ENCODE results near the gene SEMA6A. TPM values are rescaled to one million over a fixed set of nuclear protein-coding genes. Genes with fewer than 3 reads are reported as not detected.
A peak's percentile ranks its signal among the peaks of the same experiment; 100 is the strongest.

The SEMA6A gene
- total and polyA plus RNA-seq, 4 donors, result 3.4 to 31.6 (median 12.0) TPM

GRCh38 chr5:116415989-116416388 is 158.6 kb downstream of the SEMA6A start:
- ATAC-seq (ENCODE audit: insufficient read depth, low FRiP score), result no peak
- Histone ChIP-seq H3K27ac (ENCODE audit: low read depth in 1 of 2, low read length in 1 of 2) (no peak overlapping the region), H3K4me3 (no peak overlapping the region)

GRCh38 chr5:116415182-116415581 is 159.4 kb downstream of the SEMA6A start:
- ATAC-seq (ENCODE audit: insufficient read depth, low FRiP score), result no peak
- no peak overlapping the region for H3K4me3 ChIP-seq
- TF ChIP-seq CTCF (IDR thresholded peaks at IDR 0.05; ENCODE audit: control extremely low read depth, extremely low read depth), result no peak
- DNase-seq, result peak in 1 of 3 donors; percentile 23
- no peaks in the 10 kb centered on the region for H3K36me3 ChIP-seq (ENCODE audit: control insufficient read depth in 4 of 4, insufficient read depth in 4 of 4, low read length in 4 of 4)
- H3K9ac ChIP-seq (ENCODE audit: insufficient read depth in 1 of 2, low read length in 2 of 2), result no peak overlapping the region
- WGBS, 2 donors, result 76 to 96% methylated on average over 1 of the region's 1 CpG
- H3K4me1 ChIP-seq (ENCODE audit: control insufficient read depth in 5 of 5, insufficient read depth in 5 of 5, low read length in 5 of 5), result peaks cover 0 to 18% (median 5%) of the 10 kb centered on the region in 5 donors
- H3K9me3 ChIP-seq (ENCODE audit: control insufficient read depth in 4 of 4, insufficient read depth in 3 of 4, low read length in 3 of 4), result no peaks in the 10 kb centered on the region
- no peak overlapping the region for H3K27ac ChIP-seq (ENCODE audit: low read depth in 1 of 2, low read length in 1 of 2)
- H3K27me3 ChIP-seq (ENCODE audit: control insufficient read depth in 3 of 3, insufficient read depth in 3 of 3, low read length in 2 of 3), result no peaks in the 10 kb centered on the region

More at GRCh38 chr5:116415989-116416388, 158.6 kb downstream of the SEMA6A start:
- no peak for DNase-seq
- H3K27me3 ChIP-seq (ENCODE audit: control insufficient read depth in 3 of 3, insufficient read depth in 3 of 3, low read length in 2 of 3), result no peaks in the 10 kb centered on the region
- no peak for TF ChIP-seq CTCF (IDR thresholded peaks at IDR 0.05; ENCODE audit: control extremely low read depth, extremely low read depth)
- 95 to 97% methylated on average over 5 of the region's 5 CpGs for WGBS, 2 donors
- H3K9me3 ChIP-seq (ENCODE audit: control insufficient read depth in 4 of 4, insufficient read depth in 3 of 4, low read length in 3 of 4), result no peaks in the 10 kb centered on the region
- no peaks in the 10 kb centered on the region for H3K36me3 ChIP-seq (ENCODE audit: control insufficient read depth in 4 of 4, insufficient read depth in 4 of 4, low read length in 4 of 4)
- no peak overlapping the region for H3K9ac ChIP-seq (ENCODE audit: insufficient read depth in 1 of 2, low read length in 2 of 2)
- peaks cover 0 to 11% (median 4%) of the 10 kb centered on the region in 5 donors for H3K4me1 ChIP-seq (ENCODE audit: control insufficient read depth in 5 of 5, insufficient read depth in 5 of 5, low read length in 5 of 5)

GRCh38 chr5:116411101-116411571 is 163.5 kb downstream of the SEMA6A start:
- no peaks in the 10 kb centered on the region for H3K9me3 ChIP-seq (ENCODE audit: control insufficient read depth in 4 of 4, insufficient read depth in 3 of 4, low read length in 3 of 4)
- no peak overlapping the region for H3K27ac ChIP-seq (ENCODE audit: low read depth in 1 of 2, low read length in 1 of 2)
- peak; percentile 43 to 73 (median 65) for DNase-seq
- no peak for TF ChIP-seq CTCF (IDR thresholded peaks at IDR 0.05; ENCODE audit: control extremely low read depth, extremely low read depth)
- 71 to 77% methylated on average over 5 of the region's 5 CpGs for WGBS, 2 donors
- H3K27me3 ChIP-seq (ENCODE audit: control insufficient read depth in 3 of 3, insufficient read depth in 3 of 3, low read length in 2 of 3), result no peaks in the 10 kb centered on the region
- no peak overlapping the region for H3K9ac ChIP-seq (ENCODE audit: insufficient read depth in 1 of 2, low read length in 2 of 2)
- peaks cover 0 to 18% (median 5%) of the 10 kb centered on the region in 5 donors for H3K4me1 ChIP-seq (ENCODE audit: control insufficient read depth in 5 of 5, insufficient read depth in 5 of 5, low read length in 5 of 5)
- H3K4me3 ChIP-seq, result no peak overlapping the region
- no peak for ATAC-seq (ENCODE audit: insufficient read depth, low FRiP score)
- peaks cover 0 to 2% (median 0%) of the 10 kb centered on the region in 4 donors for H3K36me3 ChIP-seq (ENCODE audit: control insufficient read depth in 4 of 4, insufficient read depth in 4 of 4, low read length in 4 of 4)
